Effector memory CD4-positive, alpha-beta T cell (primary cell): Measurements from ENCODE around the gene SMLR1.
"Not testable (repeated sequence)": the region's sequence is repeated elsewhere in the genome, so short reads cannot be mapped to it uniquely, and the experiment has no call there.

Source experiments
- DNase-seq, 3 donors: peaks; one replicate each; pipeline ENCODE4 v3.0.0-alpha.2; 2020
- H3K27ac ChIP-seq: 2 replicates; pipeline ENCODE4 v1.7.0; 2013; ENCODE audit warnings: mild to moderate bottlenecking, low read length, moderate library complexity; ENCODE audit not compliant: insufficient read depth, poor library complexity, severe bottlenecking
- H3K27me3 ChIP-seq: replicated peaks from 2 replicates; pipeline ENCODE4 v1.7.0; 2013; ENCODE audit warnings: mild to moderate bottlenecking, low read length; ENCODE audit not compliant: insufficient read depth, control insufficient read depth, poor library complexity, severe bottlenecking
- H3K36me3 ChIP-seq: 2 replicates; pipeline ENCODE4 v1.7.0; 2013; ENCODE audit warnings: mild to moderate bottlenecking, low read length, moderate library complexity; ENCODE audit not compliant: control insufficient read depth, insufficient read depth
- H3K4me1 ChIP-seq: 2 replicates; pipeline ENCODE4 v1.7.0; 2013; ENCODE audit warnings: low read length, mild to moderate bottlenecking; ENCODE audit not compliant: control insufficient read depth, insufficient read depth, poor library complexity, severe bottlenecking
- H3K4me3 ChIP-seq: 2 replicates; pipeline ENCODE4 v1.7.0; 2013; ENCODE audit warnings: low read length, low read depth, mild to moderate bottlenecking; ENCODE audit not compliant: insufficient read depth, poor library complexity, severe bottlenecking
- H3K9me3 ChIP-seq: 2 replicates; pipeline ENCODE4 v1.7.0; 2013; ENCODE audit warnings: mild to moderate bottlenecking, low read length, moderate library complexity; ENCODE audit not compliant: control insufficient read depth

Gene SMLR1

GRCh38 chr6:130794738-130795137, 32.5 kb upstream of the SMLR1 start:
- Histone ChIP-seq H3K27me3 (no peaks in the 10 kb centered on the region), H3K4me3 (no peak overlapping the region), H3K9me3 (no peaks in the 10 kb centered on the region), H3K36me3 (no peaks in the 10 kb centered on the region), H3K4me1 (no peaks in the 10 kb centered on the region), H3K27ac (no peak overlapping the region)
- no peak for DNase-seq

DNA sequence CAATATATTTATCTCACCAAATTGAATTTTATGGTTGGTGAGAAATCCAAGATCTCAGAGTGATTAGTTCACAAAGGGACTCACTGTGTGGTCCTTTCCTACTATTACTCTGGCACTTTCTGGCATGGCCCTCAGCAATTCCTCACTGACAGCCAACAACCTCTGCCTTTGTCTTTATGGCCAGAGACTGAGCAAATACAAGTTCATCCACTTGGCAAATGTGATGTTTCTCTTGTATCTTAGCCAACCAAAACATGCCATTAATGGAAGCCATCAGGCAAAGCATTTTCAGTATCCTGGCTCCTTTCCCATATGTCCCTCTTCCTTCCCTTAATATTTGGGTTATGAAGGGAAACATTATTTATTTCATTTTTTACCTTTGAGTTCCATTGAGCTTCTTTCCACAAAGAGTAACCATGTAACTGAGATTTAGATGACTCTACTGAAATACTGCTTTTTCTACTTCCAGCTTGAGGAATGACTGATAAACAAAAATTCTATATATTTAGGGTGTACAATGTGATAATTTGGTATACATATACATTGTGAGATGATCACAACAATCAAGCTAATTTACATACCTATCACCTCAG, 30.8 kb upstream of the SMLR1 start:
- Histone ChIP-seq H3K36me3 (no peaks in the 10 kb centered on the region), H3K4me3 (no peak overlapping the region), H3K27me3 (no peaks in the 10 kb centered on the region), H3K27ac (no peak overlapping the region), H3K4me1 (no peaks in the 10 kb centered on the region), H3K9me3 (no peaks in the 10 kb centered on the region)
- no peak for DNase-seq

- Histone ChIP-seq H3K4me3 (no peak overlapping the region), H3K27ac (no peak overlapping the region), H3K9me3 (no peaks in the 10 kb centered on the region), H3K36me3 (no peaks in the 10 kb centered on the region), H3K4me1 (no peaks in the 10 kb centered on the region), H3K27me3 (no peaks in the 10 kb centered on the region)
- DNase-seq, result no peak
These were observed 30.1 kb upstream of the SMLR1 start for GRCh38 chr6:130797061-130797460.

DNA sequence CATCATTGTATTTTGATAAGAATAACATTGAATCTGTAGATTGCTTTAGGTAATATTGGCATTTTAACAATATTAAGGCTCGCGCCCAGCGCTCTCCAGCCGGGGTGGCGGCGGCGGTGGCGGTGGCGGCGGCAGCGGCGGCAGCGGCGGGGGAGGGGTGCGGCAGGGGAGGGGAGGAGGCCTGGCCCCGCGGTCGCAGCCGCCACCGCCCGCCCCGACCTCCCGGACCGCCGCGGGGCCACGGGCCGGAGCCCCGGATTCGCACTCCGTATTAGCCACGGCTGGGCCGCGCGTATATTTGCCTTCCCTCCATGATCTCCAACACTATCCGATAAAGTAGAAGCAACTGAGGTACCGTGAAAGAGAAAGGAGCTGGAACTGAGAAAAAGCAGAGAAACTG, 25.8 kb upstream of the SMLR1 start:
- not testable (repeated sequence) for DNase-seq, H3K27me3 ChIP-seq, H3K4me3 ChIP-seq, H3K36me3 ChIP-seq, H3K27ac ChIP-seq, H3K9me3 ChIP-seq, H3K4me1 ChIP-seq

- no peaks in the 10 kb centered on the region for H3K4me1 ChIP-seq
- no peaks in the 10 kb centered on the region for H3K9me3 ChIP-seq
- no peaks in the 10 kb centered on the region for H3K27me3 ChIP-seq
- no peaks in the 10 kb centered on the region for H3K36me3 ChIP-seq
- no peak overlapping the region for H3K27ac ChIP-seq
- DNase-seq, result no peak
- no peak overlapping the region for H3K4me3 ChIP-seq
These were observed 16.7 kb upstream of the SMLR1 start for GRCh38 chr6:130810307-130811030.

GRCh38 chr6:130811932-130812331, 15.3 kb upstream of the SMLR1 start:
- Histone ChIP-seq H3K4me1 (no peaks in the 10 kb centered on the region), H3K27ac (no peak overlapping the region), H3K36me3 (no peaks in the 10 kb centered on the region), H3K9me3 (no peaks in the 10 kb centered on the region), H3K27me3 (no peaks in the 10 kb centered on the region), H3K4me3 (no peak overlapping the region)
- no peak for DNase-seq

GRCh38 chr6:130814506-130814905, 12.7 kb upstream of the SMLR1 start:
- Histone ChIP-seq H3K4me3 (no peak overlapping the region), H3K9me3 (no peaks in the 10 kb centered on the region)
- DNase-seq, result no peak

GRCh38 chr6:130815200-130816071, 11.8 kb upstream of the SMLR1 start:
- no peak overlapping the region for H3K27ac ChIP-seq
- H3K27me3 ChIP-seq, result no peaks in the 10 kb centered on the region
- no peaks in the 10 kb centered on the region for H3K4me1 ChIP-seq
- H3K9me3 ChIP-seq, result no peaks in the 10 kb centered on the region
- no peak for DNase-seq
- no peaks in the 10 kb centered on the region for H3K36me3 ChIP-seq
- H3K4me3 ChIP-seq, result no peak overlapping the region

More at GRCh38 chr6:130814506-130814905, 12.7 kb upstream of the SMLR1 start:
- Histone ChIP-seq H3K27ac (no peak overlapping the region), H3K27me3 (no peaks in the 10 kb centered on the region), H3K4me1 (no peaks in the 10 kb centered on the region), H3K36me3 (no peaks in the 10 kb centered on the region)

DNA sequence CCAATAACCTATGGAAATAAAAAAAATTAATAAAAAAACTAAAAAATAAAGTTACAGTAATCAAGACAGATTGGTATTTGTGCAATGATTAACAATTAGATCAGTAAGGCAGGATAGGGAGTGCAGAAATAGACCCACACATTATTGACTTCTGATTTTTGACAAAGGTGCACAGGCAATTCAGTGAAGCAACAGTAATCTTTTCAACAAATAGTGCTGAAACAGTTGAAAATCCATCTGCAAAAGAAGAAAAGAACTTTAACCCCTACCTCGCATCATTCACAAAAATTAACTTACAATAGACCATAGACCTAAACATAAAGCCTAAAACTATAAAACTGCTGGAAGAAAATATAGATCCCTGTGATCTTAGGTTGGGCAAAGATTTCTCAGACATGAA, 4.5 kb upstream of the SMLR1 start:
- Histone ChIP-seq H3K4me3 (no peak overlapping the region), H3K27me3 (no peaks in the 10 kb centered on the region), H3K9me3 (no peaks in the 10 kb centered on the region), H3K36me3 (no peaks in the 10 kb centered on the region), H3K4me1 (no peaks in the 10 kb centered on the region), H3K27ac (no peak overlapping the region)
- DNase-seq, result no peak
